AG09319 (cell line): Measurements from ENCODE around the gene MUS81.

ENCODE experiments used
- DNase-seq: peaks from one replicate; pipeline ENCODE4 v3.0.0-alpha.2; 2010; ENCODE audit warnings: low read depth; ENCODE audit errors: extremely low read depth
- CTCF ChIP-seq: IDR thresholded peaks from 2 replicates; pipeline ENCODE4 v1.5.1; 2011; ENCODE audit warnings: low read depth, mild to moderate bottlenecking, inconsistent platforms, low read length, moderate library complexity

Gene MUS81

DNA sequence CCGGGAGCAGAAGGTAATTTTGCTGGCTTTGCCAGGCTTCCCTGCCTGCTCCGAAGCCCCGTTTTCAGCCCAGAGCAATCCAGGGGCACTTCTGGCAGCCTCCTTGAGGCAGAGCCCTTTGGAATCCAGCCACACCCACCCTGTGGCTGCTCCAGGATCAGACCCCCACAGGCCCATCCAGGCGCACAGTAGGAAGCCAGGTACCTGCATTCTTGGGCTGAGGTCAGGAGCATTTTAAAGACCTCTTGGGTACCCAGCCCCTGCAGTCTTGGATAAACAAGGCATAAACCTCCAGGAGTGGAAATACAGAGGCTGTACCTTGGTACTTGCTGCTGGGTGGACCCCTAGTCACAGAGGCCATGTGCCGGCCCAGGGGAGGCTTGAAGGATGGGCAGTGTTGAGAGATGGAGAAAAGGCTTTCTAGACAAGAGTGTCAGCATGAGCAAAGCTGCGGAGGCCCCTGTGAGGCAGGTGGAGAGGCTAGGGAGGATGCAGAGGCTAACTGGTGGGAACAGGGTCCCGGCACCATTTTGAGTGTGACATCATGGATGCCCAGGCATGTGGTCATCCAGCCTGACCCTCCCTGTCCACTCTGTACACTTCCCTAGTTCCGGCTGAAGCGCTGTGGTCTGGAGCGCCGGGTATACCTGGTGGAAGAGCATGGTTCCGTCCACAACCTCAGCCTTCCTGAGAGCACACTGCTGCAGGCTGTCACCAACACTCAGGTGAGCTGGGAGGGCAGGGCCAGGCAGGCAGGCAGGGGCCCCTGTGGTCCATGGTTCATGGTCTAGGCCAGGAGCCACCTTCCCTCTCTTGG lies 3.9 kb downstream of the MUS81 start:
- no peak for DNase-seq
- TF ChIP-seq CTCF: no peak

DNA sequence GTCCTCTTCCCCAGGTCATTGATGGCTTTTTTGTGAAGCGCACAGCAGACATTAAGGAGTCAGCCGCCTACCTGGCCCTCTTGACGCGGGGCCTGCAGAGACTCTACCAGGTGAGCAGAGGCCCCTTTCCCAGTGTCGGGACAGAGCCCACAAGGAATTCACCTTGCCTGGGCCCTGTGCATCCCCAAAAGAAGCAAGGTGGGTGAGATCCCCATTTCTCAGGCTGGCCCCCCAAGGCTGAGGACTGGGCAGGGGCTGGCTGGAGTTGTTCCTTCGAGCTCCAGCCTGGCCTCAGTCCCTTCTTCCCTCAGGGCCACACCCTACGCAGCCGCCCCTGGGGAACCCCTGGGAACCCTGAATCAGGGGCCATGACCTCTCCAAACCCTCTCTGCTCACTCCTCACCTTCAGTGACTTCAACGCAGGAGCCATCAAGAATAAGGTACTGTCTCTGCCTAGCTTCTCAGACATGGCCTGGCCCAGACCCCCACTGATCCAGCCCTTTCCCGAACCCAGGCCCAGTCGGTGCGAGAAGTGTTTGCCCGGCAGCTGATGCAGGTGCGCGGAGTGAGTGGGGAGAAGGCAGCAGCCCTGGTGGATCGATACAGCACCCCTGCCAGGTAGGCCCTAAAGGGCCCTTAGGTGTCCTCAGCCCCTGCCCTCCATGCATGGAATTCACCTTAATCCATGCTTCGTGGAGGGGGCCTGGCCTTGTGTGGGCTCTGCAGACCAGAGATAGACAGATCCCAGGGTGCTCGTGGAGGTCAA lies 4.7 kb downstream of the MUS81 start:
- no peak for TF ChIP-seq CTCF

DNA sequence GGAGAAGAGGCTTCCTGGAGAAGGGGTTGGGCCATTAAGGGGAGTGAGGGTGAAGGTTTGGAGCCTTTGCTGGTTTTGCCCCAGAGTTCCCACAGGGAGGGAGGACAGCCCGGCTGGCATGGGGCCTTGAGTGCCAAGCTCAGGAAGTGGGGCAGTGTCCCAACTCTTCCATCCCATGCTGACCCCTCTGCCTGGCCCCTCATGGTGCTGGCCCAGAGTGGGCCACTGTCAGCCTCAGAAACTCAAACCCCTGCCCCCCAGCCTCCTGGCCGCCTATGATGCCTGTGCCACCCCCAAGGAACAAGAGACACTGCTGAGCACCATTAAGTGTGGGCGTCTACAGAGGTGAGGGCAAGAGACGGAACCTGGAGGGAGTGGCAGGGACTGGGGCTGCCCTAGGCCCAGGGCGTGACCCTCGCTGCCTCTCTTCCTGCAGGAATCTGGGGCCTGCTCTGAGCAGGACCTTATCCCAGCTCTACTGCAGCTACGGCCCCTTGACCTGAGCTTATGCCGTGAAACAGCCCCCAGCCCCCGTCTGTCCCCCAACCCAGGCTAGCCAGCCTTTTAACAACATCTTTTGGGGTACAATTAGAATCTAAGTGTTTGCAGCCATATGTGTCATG lies 5.4 kb downstream of the MUS81 start:
- TF ChIP-seq CTCF: no peak

More for the DNA sequence above, 4.7 kb downstream of the MUS81 start:
- DNase-seq: no peak

DNA sequence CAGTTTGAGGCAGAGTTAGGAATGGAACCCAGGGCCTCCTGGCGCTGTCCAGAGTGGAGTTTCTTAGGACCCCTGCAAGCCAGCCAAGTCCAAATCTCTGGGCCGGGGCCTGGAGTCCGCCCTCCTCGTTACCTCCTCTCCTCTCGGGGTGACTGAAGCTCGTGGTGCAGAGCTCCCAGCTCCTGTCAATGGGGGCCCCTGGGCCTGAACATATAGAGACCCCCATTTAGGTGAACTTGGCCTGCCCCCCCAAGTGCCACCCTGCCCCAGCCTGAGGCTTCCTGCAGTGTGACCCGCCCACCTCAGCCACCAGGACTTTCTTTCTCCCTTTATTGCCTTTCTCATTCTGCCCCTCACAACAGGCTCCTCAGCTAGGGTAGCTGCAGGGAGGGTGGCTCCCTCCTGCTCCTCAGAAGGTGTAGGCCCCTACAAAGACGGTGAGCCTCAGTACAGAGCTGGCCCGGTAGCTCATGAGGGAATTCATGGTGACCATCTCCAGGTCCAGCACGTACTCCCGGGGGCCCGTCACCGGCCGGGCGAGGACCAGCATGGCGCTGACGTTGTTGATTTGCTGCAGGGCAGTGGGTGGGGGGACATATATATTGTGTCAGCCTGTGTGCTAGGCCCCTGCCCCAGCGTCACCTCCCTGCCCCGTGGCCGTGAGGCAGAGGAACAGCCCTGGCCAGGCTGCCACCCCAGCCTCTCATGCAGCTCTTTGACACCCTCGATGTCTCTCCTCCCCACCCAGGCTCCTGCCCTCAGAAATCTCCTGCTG lies 6.5 kb downstream of the MUS81 start:
- TF ChIP-seq CTCF: no peak
- no peak for DNase-seq

More for the DNA sequence above, 5.4 kb downstream of the MUS81 start:
- DNase-seq: no peak

GRCh38 chr11:65867284-65868071 lies 7.2 kb downstream of the MUS81 start:
- DNase-seq: no peak
- no peak for TF ChIP-seq CTCF

GRCh38 chr11:65868076-65868667 lies 7.9 kb downstream of the MUS81 start:
- no peak for DNase-seq
- no peak for TF ChIP-seq CTCF
